OCI-LY3 (cell line): ENCODE measurements around the gene SUSD1.

ENCODE experiments used
- H2AFZ ChIP-seq: fragments of 200-600, 300-600 bp; shearing (Covaris generic); 2 replicates; pipeline ENCODE4 v1.6.0; 2014; ENCODE audit warnings: antibody characterized with exemption, low read depth, low read length
- H3K27ac ChIP-seq: fragments of 200-600, 300-600 bp; sonication (generic); 2 replicates; pipeline ENCODE4 v1.5.1; 2014; ENCODE audit warnings: mild to moderate bottlenecking, low read length, moderate library complexity, mixed read lengths
- H3K27me3 ChIP-seq: fragments of 200-600, 300-600 bp; sonication (generic); 2 replicates; pipeline ENCODE4 v1.6.1; 2014; ENCODE audit warnings: low read depth, low read length, mixed read lengths
- H3K36me3 ChIP-seq: fragments of 200-600, 300-600 bp; sonication (generic); replicated peaks from 2 replicates; pipeline ENCODE3; 2014; ENCODE audit warnings: low read depth, low read length, mixed read lengths
- H3K4me1 ChIP-seq: fragments of 300-600, 200-600 bp; sonication (generic); 2 replicates; pipeline ENCODE4 v1.6.1; 2014; ENCODE audit warnings: low read length, mixed read lengths
- H3K4me2 ChIP-seq: fragments of 200-600, 300-600 bp; sonication (generic); 2 replicates; pipeline ENCODE4 v1.6.1; 2014; ENCODE audit warnings: low read length, mixed read lengths
- H3K4me3 ChIP-seq: fragments of 300-600, 200-600 bp; sonication (generic); 2 replicates; pipeline ENCODE4 v1.5.1; 2014; ENCODE audit warnings: antibody characterized with exemption, mild to moderate bottlenecking, low read length, moderate library complexity
- H3K79me2 ChIP-seq: fragments of 300-600, 200-600 bp; shearing (Covaris generic); 2 replicates; pipeline ENCODE4 v1.6.1; 2014; ENCODE audit warnings: mild to moderate bottlenecking, low read length, mixed read lengths
- H3K9ac ChIP-seq: fragments of 300-600, 200-600 bp; shearing (Covaris generic); 2 replicates; pipeline ENCODE4 v1.6.0; 2014; ENCODE audit warnings: mild to moderate bottlenecking, low read length, moderate library complexity
- H3K9me3 ChIP-seq: fragments of 200-600, 300-600 bp; shearing (Covaris generic); 2 replicates; pipeline ENCODE4 v1.6.1; 2014; ENCODE audit warnings: low read length, mixed read lengths; ENCODE audit not compliant: insufficient read depth
- H4K20me1 ChIP-seq: fragments of 200-600, 300-600 bp; sonication (generic); 2 replicates; pipeline ENCODE4 v1.6.1; 2016; ENCODE audit warnings: low read length, mixed read lengths; ENCODE audit not compliant: insufficient read depth
- EZH2phosphoT487 ChIP-seq: fragments of 200-600 bp; shearing (Covaris generic); IDR thresholded peaks from 2 replicates; pipeline ENCODE4 v1.6.1; 2018; ENCODE audit warnings: antibody characterized with exemption, mixed run types, low read depth
- TF ChIP-seq, protein P1 (sequence below): fragments of 200-600, 300-600 bp; sonication (generic); IDR thresholded peaks from 2 replicates; pipeline ENCODE4 v1.5.1; 2014; ENCODE audit warnings: antibody characterized with exemption, low read length, low read depth

The SUSD1 gene

DNA sequence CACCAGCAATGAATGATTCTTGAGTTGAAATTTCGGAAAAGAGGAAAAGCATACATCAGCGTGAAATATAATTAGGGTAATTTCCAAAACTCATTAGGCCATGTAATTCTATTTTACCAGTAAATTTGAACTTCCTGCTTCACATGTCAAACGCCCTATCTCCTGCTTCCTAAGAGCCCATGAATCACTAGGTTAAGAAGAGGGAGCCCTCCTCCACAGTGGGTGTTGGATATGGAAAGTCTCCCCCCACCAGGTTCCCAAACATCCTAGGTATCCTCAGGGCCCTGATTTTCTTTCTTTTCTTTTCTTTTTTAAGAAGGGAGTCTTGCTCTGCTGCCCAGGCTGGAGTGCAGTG is 115.2 kb downstream of the SUSD1 start:
- Histone ChIP-seq H3K27ac (peak overlapping the region; percentile 84), H3K36me3 (peaks cover 4% of the 10 kb centered on the region), H3K4me1 (peaks cover 64% of the 10 kb centered on the region), H3K9ac (peak overlapping the region; percentile 27; the same call in 1 of the 2 replicates), H3K9me3 (no peaks in the 10 kb centered on the region), H4K20me1 (no peaks in the 10 kb centered on the region), H2AFZ (no peak overlapping the region), H3K79me2 (no peaks in the 10 kb centered on the region), H3K27me3 (no peaks in the 10 kb centered on the region), H3K4me3 (no peak overlapping the region), H3K4me2 (peak overlapping the region; percentile 51)
- TF ChIP-seq EZH2phosphoT487, result no peak
- TF ChIP-seq, protein P1, sequence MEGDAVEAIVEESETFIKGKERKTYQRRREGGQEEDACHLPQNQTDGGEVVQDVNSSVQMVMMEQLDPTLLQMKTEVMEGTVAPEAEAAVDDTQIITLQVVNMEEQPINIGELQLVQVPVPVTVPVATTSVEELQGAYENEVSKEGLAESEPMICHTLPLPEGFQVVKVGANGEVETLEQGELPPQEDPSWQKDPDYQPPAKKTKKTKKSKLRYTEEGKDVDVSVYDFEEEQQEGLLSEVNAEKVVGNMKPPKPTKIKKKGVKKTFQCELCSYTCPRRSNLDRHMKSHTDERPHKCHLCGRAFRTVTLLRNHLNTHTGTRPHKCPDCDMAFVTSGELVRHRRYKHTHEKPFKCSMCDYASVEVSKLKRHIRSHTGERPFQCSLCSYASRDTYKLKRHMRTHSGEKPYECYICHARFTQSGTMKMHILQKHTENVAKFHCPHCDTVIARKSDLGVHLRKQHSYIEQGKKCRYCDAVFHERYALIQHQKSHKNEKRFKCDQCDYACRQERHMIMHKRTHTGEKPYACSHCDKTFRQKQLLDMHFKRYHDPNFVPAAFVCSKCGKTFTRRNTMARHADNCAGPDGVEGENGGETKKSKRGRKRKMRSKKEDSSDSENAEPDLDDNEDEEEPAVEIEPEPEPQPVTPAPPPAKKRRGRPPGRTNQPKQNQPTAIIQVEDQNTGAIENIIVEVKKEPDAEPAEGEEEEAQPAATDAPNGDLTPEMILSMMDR, result no peak

DNA sequence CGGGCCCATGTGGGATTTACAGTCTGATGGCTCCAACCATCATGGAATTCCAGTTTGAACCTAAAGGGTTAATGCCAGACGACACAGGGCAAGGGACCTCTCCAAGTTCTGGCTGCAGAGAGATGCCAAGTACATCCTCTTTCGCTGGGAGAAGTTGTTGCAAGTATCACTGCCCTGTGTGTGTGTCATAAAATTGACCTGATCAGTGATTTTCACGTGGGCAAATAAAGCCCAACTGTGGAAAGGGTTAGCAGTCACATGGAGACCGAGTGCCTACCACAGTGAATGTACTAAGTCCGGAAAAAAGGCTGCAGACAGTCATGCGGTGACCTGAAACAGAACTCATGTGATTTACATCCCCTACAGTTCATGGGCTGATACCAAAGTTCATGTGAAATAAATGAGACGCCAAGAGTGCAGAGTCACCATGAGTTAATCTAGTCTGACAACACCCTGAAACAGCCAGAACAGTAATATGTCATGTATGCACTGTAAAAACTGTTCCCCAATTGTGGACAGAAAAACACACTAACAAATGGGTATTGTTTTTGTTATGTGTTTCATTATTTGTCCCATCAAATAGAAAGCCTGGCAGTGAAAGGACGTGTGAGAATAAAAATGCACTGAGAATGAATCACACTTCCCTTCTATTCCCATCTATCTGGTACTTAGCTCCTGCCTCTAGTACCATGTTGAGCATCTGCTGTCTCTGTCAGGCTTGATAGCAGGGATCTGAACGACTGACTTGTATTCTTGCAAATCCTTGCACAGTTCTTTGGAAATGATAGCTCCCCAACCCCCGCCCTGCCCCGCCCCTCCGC is 115.7 kb downstream of the SUSD1 start:
- no peak for TF ChIP-seq EZH2phosphoT487
- TF ChIP-seq, protein P1, result no peak
- Histone ChIP-seq H4K20me1 (no peaks in the 10 kb centered on the region), H3K79me2 (no peaks in the 10 kb centered on the region), H3K36me3 (peaks cover 4% of the 10 kb centered on the region), H3K4me1 (peaks cover 70% of the 10 kb centered on the region), H3K9ac (peak overlapping the region; percentile 47; the same call in 1 of the 2 replicates), H3K4me2 (peak overlapping the region; percentile 51), H3K27me3 (no peaks in the 10 kb centered on the region), H3K27ac (peak overlapping the region; percentile 84), H3K9me3 (no peaks in the 10 kb centered on the region), H2AFZ (no peak overlapping the region; the same call in 1 of the 2 replicates), H3K4me3 (peak overlapping the region; percentile 11; the same call in 1 of the 2 replicates)

DNA sequence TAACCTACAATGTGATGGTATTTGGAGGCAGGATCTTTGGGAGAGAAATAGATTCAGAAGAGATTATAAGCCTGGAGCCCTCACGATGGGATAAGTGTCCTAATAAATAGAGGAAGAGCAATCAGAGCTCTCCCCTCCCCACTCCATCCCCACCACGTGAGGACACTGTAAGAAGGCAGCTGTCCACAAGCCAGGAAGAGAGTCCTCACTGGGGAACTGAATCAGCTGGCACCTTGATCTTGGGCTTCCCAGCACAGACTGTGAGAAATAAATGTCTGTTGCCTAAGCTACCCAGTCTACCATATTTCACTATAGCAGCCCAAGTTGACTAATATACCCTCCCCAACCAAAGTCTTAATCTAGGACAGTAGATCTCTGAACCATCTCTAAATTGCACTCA is 118.1 kb downstream of the SUSD1 start:
- H3K9ac ChIP-seq, result no peak overlapping the region
- no peak overlapping the region for H3K4me3 ChIP-seq
- H3K4me1 ChIP-seq, result peaks cover 87% of the 10 kb centered on the region
- H3K79me2 ChIP-seq, result no peaks in the 10 kb centered on the region
- no peak overlapping the region for H2AFZ ChIP-seq
- no peak overlapping the region for H3K4me2 ChIP-seq
- H3K27me3 ChIP-seq, result no peaks in the 10 kb centered on the region
- H3K27ac ChIP-seq, result peak overlapping the region; percentile 84
- TF ChIP-seq, protein P1, result no peak
- TF ChIP-seq EZH2phosphoT487, result no peak
- no peaks in the 10 kb centered on the region for H3K9me3 ChIP-seq
- H3K36me3 ChIP-seq, result peaks cover 4% of the 10 kb centered on the region
- no peaks in the 10 kb centered on the region for H4K20me1 ChIP-seq

DNA sequence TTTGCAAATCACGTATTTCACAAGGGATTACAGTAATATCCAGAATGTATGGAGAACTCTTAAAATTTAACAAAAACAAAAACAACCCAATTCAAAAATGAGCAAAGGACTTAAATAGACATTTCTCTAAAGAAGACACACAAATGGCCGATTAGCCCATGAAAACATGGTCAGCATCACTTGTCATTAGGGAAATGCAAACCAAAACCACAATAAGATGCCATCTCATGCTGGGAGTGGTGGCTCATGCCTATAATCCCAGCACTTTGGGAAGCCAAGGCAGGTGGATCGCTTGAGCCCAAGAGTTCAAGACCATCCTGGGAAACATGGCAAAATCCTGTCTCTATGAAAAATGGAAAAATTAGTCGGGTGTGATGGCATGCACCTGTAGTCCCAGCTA is 120.2 kb downstream of the SUSD1 start:
- Histone ChIP-seq H2AFZ (no peak overlapping the region), H3K9ac (no peak overlapping the region), H3K36me3 (peaks cover 4% of the 10 kb centered on the region), H3K4me3 (no peak overlapping the region), H3K4me1 (peaks cover 78% of the 10 kb centered on the region), H3K79me2 (no peaks in the 10 kb centered on the region), H3K27ac (no peak overlapping the region; the same call in 1 of the 2 replicates), H3K9me3 (no peaks in the 10 kb centered on the region), H4K20me1 (no peaks in the 10 kb centered on the region), H3K4me2 (peak overlapping the region; percentile 23), H3K27me3 (no peaks in the 10 kb centered on the region)
- TF ChIP-seq EZH2phosphoT487, result no peak
- TF ChIP-seq, protein P1, result no peak
